Uterus (tissue), 2 donors: ENCODE measurements around the gene SCAMP4.

Experiments
- CTCF ChIP-seq, 4 experiments: fragments of 200-600 bp in 2 of 4; fragments of 450-650 bp in 2 of 4; sonication (generic) in 2 of 4; IDR thresholded peaks; one replicate each; pipeline ENCODE4 v1.5.1; 2016 to 2019; ENCODE audit warnings: antibody characterized with exemption in 4 of 4, mild to moderate bottlenecking in 2 of 4, moderate library complexity in 1 of 4
- POLR2A ChIP-seq, 2 donors: fragments of 450-650 bp; IDR thresholded peaks; one replicate each; pipeline ENCODE4 v1.6.1; 2016; ENCODE audit warnings: antibody characterized with exemption in 2 of 2, mild to moderate bottlenecking in 1 of 2, moderate library complexity in 1 of 2

GRCh38 chr19:1962674-1963073 lies 57.5 kb downstream of the SCAMP4 start:
- TF ChIP-seq CTCF (IDR thresholded peaks at IDR 0.05) (no peak), POLR2A (IDR thresholded peaks at IDR 0.05) (no peak)
